Brain pericyte (primary cell): ENCODE results near the gene ZNF789.
A peak's percentile ranks its signal among the peaks of the same experiment; 100 is the strongest.
"Not testable (repeated sequence)": the region's sequence is repeated elsewhere in the genome, so short reads cannot be mapped to it uniquely, and the experiment has no call there.

Experiments
- DNase-seq: peaks from one replicate; pipeline ENCODE4 v3.0.0-alpha.2; 2012; ENCODE audit warnings: low read depth, low spot score

The ZNF789 gene

GRCh38 chr7:99472561-99473314 is at the start of gene ZNF789:
Gene ZNF789, plus strand, starts transcription at chr7:99472890. Its CDS starts 3,567 bp downstream, at chr7:99476457.
- DNase-seq: peak; percentile 85

- DNase-seq: no peak
Measured at GRCh38 chr7:99424932-99425730, 47.6 kb upstream of the ZNF789 start.

DNA sequence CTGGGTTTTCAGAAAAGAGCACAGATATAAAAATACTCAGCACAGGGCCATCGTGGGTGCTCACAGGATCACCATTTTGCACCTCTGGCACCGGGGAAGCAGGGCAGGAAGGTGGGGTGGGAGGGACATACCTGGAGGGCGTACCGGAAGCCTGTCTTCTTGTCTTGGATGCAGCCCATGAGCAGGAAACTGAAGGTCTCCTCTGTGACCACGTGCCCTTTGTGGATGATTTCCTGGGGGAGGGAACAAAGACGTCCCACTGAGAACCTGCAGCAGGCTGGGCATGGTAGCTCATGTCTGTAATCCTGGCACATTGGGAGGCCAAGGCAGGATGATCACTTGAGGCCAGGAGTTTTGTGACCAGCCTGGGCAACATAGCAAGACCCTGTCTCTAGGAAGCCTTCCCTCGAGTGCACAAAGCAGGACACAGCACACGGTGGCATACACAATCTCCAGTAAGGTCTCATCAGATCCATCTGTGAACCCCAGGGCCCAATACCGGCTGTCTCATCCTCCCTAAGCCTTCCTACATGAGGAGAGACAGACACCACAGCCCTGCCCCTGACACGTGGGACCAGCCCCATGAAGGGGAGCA is 43.6 kb upstream of the ZNF789 start:
- DNase-seq: no peak

DNA sequence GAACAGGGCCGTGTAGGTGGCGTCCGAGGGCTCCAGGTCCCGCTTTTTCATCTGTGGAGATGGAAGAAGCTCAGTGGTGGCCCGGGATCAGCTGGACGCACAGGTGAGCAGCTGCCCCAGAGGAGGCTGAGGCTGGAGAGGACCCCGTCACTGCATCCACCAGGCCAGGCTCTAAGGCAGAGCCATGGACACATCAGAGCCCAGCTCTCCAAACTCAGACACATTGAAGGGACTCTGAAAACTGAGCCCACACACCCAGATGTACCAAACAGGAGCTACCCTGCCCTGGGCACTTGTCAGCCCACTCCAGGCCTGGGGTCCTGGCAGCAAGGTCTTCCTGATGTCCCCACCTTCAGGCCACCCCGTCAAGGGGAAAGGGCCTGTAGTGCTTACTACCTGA is 42.9 kb upstream of the ZNF789 start:
- DNase-seq: no peak

DNA sequence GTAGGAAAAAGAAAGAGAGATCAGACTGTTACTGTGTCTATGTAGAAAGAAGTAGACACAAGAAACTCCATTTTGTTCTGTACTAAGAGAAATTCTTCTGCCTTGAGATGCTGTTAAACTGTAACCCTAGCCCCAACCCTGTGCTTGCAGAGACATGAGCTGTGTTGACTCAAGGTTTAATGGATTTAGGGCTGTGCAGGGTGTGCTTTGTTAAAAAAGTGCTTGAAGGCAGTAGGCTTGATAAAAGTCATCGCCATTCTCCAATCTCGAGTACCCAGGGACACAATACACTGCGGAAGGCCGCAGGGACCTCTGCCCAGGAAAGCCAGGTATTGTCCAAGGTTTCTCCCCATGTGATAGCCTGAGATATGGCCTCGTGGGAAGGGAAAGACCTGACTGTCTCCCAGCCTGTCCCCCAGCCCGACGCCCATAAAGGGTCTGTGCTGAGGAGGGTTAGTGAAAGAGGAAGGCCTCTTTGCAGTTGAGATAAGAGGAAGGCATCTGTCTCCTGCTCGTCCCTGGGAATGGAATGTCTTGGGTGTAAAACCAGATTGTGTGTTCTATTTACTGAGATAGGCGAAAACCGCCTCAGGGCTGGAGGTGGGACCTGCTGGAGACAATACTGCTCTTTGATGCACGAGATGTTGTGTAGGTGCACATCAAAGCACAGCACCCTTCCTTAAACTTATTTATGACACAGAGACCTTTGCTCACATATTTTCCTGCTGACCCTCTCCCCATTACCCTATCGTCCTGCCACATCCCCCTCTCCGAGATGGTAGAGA is 40.7 kb upstream of the ZNF789 start:
- not testable (repeated sequence) for DNase-seq

DNA sequence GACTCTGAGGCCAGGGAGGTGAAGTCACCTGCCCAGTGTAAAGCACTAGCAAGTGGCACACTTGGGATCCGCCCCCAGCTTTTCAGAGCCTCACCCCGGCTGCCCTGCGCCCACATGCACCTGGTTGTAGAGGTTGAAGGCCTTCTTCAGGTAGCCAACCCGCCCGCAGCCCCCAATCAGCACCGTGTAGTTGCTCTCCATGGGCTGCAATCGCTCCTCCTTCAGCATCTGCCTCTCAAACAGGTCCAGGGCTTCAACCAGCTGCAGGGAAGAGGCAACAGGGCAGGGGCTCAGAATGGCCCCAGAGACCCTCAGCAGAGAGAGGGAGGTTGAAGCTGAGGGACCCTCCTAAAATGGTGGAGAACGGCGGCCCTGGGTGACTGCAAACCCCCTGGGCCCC is 39.5 kb upstream of the ZNF789 start:
- no peak for DNase-seq

DNA sequence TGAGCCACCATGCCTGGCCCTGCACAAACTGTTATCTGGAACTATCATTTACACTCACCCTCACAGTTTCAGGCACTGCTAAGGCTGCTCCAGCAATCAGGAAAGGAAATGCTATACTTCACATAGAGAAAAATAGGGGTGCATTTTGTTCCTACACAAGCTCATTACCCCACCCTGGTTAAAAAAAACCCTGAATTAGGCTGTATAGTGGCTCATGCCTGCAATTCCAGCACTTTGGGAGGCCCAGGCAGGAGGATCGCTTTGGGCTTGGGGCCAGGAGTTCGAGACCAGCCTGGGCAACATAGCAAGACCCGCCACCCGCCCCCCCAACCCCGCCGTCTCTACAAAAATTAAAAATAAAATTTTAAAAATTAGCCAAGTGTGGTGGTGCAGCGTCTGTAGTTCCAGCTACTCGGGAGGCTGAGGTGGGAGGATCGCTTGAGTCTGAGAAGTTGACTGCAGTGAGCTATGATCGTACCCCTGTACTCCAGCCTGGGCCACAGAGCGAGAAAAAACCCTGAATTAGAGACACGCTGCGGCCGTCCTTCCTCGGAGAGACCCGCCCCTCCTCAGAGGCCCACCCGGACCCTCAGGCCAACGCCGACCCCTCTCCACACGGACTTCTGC is 34.6 kb upstream of the ZNF789 start:
- DNase-seq: no peak

DNA sequence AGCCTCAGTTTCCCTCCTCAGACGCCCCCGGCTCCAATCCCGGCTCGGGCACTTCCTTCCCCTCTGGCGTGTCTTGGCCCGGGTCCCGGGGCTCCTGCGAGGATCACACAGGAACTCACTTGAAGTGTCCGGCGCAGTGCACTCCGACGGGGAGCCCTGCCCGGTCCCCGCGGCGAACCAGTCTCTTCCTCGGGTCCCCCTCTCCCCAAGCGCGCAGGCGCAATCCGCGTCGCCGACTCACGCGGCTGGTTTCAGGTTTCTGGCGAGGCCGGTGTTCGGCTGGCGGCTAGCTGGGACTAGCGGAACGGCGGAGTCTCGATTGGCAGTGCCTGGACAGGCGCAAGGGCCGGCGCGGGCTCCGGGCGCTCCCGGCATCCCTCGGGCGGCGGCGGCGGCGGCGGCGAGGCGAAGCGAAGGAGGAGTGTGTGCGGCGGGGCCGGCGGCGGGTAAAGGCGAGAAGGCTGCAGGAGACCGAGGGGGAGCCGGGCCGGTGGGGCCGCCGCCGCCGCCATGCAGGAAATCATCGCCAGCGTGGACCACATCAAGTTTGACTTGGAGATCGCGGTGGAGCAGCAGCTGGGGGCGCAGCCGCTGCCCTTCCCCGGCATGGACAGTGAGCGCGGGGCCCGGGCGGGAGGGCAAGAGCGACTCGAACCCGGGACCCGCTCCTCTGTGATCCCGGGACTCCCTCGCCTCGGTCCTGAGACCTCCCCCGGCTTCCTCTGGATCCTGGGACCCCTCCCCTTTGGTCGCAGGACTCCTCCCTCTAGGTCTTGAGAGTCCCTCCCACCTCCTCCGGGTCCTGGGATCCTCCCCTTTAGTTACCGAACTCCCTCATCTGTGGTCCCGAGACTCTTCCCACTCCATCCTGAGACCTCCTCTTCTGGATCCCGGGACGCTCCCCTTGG is 33.9 kb upstream of the ZNF789 start, which contains the start of the genes CPSF4 and PTCD1:
TSS of gene CPSF4 (plus strand) at position 371 of the 908 bp plus-strand sequence. CDS start at position 511, 140 bp downstream.
TSS of gene PTCD1 (minus strand) at position 226 of the 908 bp plus-strand sequence. CDS start 3,556 bp downstream, outside the sequence.
- DNase-seq: peak; percentile 76

DNA sequence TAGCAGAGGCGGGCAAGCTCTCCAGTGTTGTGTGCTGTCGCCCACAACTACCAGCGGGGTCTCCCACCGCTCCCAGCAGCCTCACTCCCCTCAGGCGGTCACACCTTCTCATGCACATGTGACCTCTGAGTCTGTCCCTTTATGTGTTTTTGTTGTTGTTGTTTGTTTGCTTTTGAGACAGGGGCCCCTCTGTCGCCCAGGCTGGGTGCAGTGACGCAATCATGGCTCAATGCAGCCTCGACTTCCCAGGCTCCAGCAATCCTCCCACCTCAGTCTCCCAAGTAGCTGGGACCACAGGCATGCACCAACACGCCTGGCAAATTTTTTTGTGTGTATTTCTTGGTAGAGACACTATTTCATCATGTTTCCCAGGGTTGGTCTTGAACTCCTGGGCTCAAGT is 32.5 kb upstream of the ZNF789 start:
- no peak for DNase-seq

GRCh38 chr7:99446096-99446495 is 26.6 kb upstream of the ZNF789 start:
- DNase-seq: no peak

DNA sequence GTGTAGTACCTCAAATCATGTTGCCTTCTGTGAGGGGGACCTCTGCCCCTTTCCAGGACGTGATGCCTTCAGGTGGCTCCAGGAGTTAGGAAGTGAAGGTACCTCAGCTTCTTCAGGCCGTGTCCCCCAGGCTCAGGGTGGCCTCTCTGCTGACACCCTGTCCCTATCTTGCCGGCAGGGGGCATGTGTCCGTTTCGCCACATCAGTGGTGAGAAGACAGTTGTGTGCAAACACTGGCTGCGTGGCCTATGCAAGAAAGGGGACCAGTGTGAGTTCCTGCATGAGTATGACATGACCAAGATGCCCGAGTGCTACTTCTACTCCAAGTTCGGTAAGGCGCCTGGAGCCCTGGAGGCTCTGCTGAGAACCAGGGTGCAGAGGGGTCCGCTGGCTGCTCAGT is 24.7 kb upstream of the ZNF789 start:
- no peak for DNase-seq

DNA sequence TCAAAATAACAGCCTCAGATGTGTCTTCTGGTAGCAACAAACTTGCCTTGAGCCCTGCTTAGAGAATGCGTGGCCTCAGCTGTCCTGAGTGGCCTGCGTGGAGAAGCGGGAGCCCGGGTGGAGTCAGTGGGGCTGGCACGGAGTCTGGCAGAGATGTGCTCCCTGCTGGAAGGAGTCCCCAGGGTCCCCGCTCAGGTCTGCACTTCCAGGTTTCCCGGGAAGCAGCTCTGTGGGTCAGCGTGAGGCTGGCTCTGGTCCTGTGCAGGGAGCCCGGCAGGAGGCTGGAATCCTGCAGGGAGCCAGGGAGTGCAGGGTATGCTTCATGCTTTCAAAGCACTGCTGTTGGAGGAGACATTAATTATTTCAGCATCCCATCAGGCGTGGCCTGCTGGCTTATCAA is 23.8 kb upstream of the ZNF789 start:
- no peak for DNase-seq

DNA sequence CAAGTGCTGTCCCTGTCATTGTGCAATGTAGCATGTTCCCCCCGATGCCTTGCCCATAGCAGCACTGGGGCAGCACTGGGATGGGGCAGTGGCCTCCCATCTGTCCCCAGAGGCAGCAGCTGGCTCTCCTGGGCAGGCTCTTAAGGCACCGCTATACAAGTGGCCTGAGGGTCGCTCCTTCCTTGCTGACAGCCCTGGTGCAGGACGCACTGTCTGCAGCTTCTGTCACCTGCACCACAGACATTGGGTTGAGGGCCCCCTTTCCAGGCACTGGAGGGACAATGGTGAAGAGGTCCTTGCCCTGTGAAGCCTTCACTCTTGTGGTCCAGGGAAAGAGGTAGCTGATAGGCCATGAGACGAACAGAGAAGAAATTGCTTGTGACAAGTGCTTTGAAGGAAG is 23.4 kb upstream of the ZNF789 start:
- DNase-seq: no peak

DNA sequence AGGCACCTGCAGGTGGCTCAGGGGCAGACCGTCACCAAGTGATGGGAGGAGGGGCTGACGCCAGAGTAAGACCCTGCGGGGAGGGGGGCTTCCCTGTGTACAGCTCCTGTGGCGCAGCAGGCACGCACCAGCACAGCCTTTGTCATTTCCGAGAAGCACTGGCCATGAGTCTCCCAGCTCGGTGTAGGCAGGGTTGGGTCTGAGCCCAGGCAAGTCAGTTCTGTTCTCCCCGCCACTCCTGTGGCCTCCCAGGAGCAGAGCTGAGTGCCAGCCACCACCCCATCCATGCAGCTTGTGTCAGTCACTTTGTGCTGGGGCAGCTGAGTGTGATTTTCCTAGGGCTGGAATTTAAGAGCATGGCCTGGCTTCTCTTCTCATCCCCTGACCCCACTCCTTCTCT is 20.8 kb upstream of the ZNF789 start:
- DNase-seq: no peak

GRCh38 chr7:99452541-99452940 is 20.1 kb upstream of the ZNF789 start:
- DNase-seq: no peak

GRCh38 chr7:99453105-99453504 is 19.6 kb upstream of the ZNF789 start:
- DNase-seq: no peak

- no peak for DNase-seq
Measured at GRCh38 chr7:99455874-99456273, 16.8 kb upstream of the ZNF789 start.

DNA sequence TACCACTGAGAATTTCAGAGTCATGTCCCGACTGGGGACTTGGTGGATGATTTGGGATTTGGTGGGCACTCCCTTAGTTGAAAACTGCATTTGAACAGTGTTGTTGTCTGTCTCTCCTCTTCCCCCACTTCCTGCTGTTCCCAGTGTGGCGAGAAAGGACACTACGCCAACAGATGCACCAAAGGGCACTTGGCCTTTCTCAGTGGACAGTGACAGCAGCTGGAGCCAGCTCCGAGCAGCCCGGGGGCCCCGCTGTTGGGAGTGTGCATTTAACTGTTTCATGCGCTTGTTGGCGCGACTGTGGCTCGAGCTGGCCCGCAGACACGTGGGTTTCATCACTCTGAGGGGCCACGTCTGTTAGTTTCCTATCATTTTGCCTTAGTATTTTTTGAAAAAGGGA is 16.4 kb upstream of the ZNF789 start:
- no peak for DNase-seq

GRCh38 chr7:99457050-99457649 is 15.5 kb upstream of the ZNF789 start:
- DNase-seq: no peak
